ENCODE measurements around the gene EFS.

Gene EFS

DNA sequence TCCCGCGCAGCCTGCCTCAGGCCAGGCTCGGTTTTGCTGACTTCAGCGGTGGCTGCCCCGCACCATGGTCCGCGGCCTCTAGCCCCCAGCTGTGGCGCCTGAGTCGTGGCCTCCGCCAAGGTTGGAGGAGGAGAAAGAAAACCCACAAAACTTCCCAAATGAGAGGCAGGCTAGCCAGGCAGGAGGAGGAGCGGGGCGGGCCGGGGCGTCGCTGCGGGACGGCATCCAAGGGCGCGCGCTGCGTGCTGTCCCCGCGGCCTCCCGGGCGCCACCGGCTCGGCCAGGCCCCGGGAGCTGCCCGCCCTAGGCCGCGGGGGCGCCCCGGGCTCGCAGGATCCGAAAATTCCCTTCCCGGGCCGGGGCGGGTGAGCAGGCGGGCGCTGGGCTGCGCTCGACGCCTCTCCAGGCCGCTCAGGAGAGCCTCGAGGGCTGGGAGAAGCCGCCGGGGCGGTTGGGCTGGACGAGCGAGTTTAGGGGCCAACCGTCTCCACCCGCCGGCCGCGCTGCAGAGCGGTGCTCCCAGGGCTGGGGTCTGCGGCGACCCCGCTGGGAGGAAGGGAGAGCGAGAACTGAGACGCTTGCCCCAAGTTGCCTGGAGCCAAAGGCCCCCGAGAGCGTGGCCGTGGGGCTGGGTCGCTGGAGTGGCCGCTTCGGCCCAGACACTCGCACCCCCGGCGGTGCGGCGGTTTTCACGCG, at the start of gene EFS:
TSS of gene EFS (minus strand) at position 137 of the 696 bp plus-strand sequence. CDS start 147 bp downstream, outside the sequence.
- H3K4me3 ChIP-seq: no peak within 1 kb of the TSS

DNA sequence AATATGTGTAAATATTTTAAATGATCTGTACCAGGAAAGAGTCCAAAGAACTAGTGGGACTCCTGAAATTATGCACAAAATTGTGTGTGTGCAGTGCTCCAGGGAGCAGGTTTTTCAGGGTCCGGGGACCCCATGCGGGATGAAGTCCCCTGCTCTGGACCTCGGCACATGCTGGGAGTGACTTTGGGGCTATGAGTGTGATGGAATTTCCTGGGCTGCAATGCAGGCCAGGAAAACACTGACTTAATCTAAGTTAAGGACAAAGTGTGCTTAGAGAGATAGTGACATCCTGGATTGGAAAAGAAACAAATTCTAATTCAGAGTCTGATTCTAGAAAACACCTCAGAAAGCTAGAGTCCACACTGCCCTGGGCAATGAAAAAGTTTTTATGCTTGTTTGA, 49.3 kb upstream of the EFS start:
- Histone ChIP-seq H3K36me3 (replicated peaks) (no peaks in the 10 kb centered on the region), H3K27me3 (ENCODE audit: low read depth) (no peaks in the 10 kb centered on the region), H3K4me3 (no peak overlapping the region), H3K4me1 (no peaks in the 10 kb centered on the region), H3K9me3 (no peaks in the 10 kb centered on the region)
- in situ Hi-C loops (cut with MboI; ENCODE audit: low sequenced_read_pairs): no loop called here
- DNase-seq (ENCODE audit: low spot score in 2 of 2): no peak

More for the DNA sequence above, at the start of gene EFS:
- in situ Hi-C loops (cut with MboI; ENCODE audit: low sequenced_read_pairs): no loop called here
- Histone ChIP-seq H3K36me3 (replicated peaks) (no peaks in the 10 kb centered on the region), H3K27me3 (ENCODE audit: low read depth) (peaks cover 32% of the 10 kb centered on the region), H3K9me3 (no peaks in the 10 kb centered on the region), H3K4me1 (no peaks in the 10 kb centered on the region)
- DNase-seq (ENCODE audit: low spot score in 2 of 2): no peak

GRCh38 chr14:23413681-23414080, 48.7 kb upstream of the EFS start:
- in situ Hi-C loops (cut with MboI; ENCODE audit: low sequenced_read_pairs): no loop called here
- no peaks in the 10 kb centered on the region for H3K4me1 ChIP-seq
- no peak for DNase-seq (ENCODE audit: low spot score in 2 of 2)

GRCh38 chr14:23411563-23412525, 46.9 kb upstream of the EFS start:
- H3K9me3 ChIP-seq: no peaks in the 10 kb centered on the region
- H3K27me3 ChIP-seq (ENCODE audit: low read depth): peaks cover 5% of the 10 kb centered on the region; the same call in 1 of the 2 replicates
- no peaks in the 10 kb centered on the region for H3K4me1 ChIP-seq
- DNase-seq (ENCODE audit: low spot score in 2 of 2): no peak
- in situ Hi-C loops (cut with MboI; ENCODE audit: low sequenced_read_pairs): no loop called here
- no peak overlapping the region for H3K4me3 ChIP-seq
- H3K36me3 ChIP-seq (replicated peaks): no peaks in the 10 kb centered on the region

More at GRCh38 chr14:23413681-23414080, 48.7 kb upstream of the EFS start:
- H3K27me3 ChIP-seq (ENCODE audit: low read depth): no peaks in the 10 kb centered on the region
- no peak overlapping the region for H3K4me3 ChIP-seq
- no peaks in the 10 kb centered on the region for H3K9me3 ChIP-seq
- H3K36me3 ChIP-seq (replicated peaks): no peaks in the 10 kb centered on the region

- no peaks in the 10 kb centered on the region for H3K4me1 ChIP-seq
- no peaks in the 10 kb centered on the region for H3K36me3 ChIP-seq (replicated peaks)
- no peaks in the 10 kb centered on the region for H3K9me3 ChIP-seq
- H3K27me3 ChIP-seq (ENCODE audit: low read depth): peaks cover 5% of the 10 kb centered on the region; the same call in 1 of the 2 replicates
- DNase-seq (ENCODE audit: low spot score in 2 of 2): no peak
- no peak overlapping the region for H3K4me3 ChIP-seq
- in situ Hi-C loops (cut with MboI; ENCODE audit: low sequenced_read_pairs): no loop called here
Measured at GRCh38 chr14:23409966-23410635, 45.1 kb upstream of the EFS start.

DNA sequence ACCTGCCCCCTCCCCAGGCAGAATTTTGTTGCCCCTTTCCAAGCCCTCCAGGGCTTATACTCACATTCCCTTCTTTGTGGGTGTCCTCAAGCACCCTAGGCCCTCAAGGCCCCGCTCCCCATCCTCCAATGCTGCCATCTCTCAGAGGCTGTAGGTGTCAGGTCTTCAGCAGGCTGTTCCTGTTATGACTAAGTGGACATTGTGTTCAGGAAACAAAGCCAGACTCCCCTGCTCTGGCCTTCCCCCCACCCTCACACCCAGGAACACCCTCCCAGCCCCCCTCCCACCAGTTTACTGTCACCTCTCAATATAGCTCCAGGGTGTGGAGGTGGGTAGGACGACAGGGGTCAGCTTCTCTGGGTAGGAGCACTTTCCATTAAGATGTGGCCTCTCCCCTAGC, 44.5 kb upstream of the EFS start:
- Histone ChIP-seq H3K4me3 (no peak overlapping the region), H3K9me3 (no peaks in the 10 kb centered on the region), H3K4me1 (no peaks in the 10 kb centered on the region), H3K27me3 (ENCODE audit: low read depth) (peaks cover 8% of the 10 kb centered on the region; the same call in 1 of the 2 replicates), H3K36me3 (replicated peaks) (no peaks in the 10 kb centered on the region)
- in situ Hi-C loops (cut with MboI; ENCODE audit: low sequenced_read_pairs): no loop called here
- DNase-seq (ENCODE audit: low spot score in 2 of 2): no peak

DNA sequence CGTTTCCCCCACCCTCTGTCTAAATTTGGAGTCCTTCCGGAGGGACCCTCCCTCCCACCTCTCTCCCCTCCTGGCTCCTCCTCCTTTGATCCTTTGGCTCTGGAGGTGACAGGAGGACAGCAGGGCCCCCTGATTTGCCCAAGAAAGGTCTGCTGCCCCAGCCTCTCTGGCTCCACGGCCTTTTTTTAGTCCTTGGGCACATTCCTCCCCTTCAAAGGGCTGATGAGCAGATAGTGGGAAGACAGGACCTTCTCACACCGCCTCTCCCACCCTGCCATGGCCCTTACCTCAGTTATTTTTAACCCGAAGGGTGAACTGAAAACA, 43.3 kb upstream of the EFS start:
- in situ Hi-C loops (cut with MboI; ENCODE audit: low sequenced_read_pairs): no loop called here
- H3K4me3 ChIP-seq: no peak overlapping the region
- no peaks in the 10 kb centered on the region for H3K9me3 ChIP-seq
- no peaks in the 10 kb centered on the region for H3K4me1 ChIP-seq
- no peaks in the 10 kb centered on the region for H3K36me3 ChIP-seq (replicated peaks)
- H3K27me3 ChIP-seq (ENCODE audit: low read depth): peaks cover 9% of the 10 kb centered on the region; the same call in 1 of the 2 replicates
- no peak for DNase-seq (ENCODE audit: low spot score in 2 of 2)

- Histone ChIP-seq H3K27me3 (ENCODE audit: low read depth) (peaks cover 12% of the 10 kb centered on the region; the same call in 1 of the 2 replicates), H3K4me3 (no peak within 1 kb of the TSS), H3K4me1 (no peaks in the 10 kb centered on the region), H3K9me3 (no peaks in the 10 kb centered on the region), H3K36me3 (replicated peaks) (no peaks in the 10 kb centered on the region)
- no peak for DNase-seq (ENCODE audit: low spot score in 2 of 2)
- in situ Hi-C loops (cut with MboI; ENCODE audit: low sequenced_read_pairs): no loop called here
Measured at GRCh38 chr14:23407516-23408306, 42.7 kb upstream of the EFS start, which contains the start of gene MYH6. Gene MYH6, minus strand, starts transcription at chr14:23408273. Its CDS starts 1,050 bp downstream, at chr14:23407223.

DNA sequence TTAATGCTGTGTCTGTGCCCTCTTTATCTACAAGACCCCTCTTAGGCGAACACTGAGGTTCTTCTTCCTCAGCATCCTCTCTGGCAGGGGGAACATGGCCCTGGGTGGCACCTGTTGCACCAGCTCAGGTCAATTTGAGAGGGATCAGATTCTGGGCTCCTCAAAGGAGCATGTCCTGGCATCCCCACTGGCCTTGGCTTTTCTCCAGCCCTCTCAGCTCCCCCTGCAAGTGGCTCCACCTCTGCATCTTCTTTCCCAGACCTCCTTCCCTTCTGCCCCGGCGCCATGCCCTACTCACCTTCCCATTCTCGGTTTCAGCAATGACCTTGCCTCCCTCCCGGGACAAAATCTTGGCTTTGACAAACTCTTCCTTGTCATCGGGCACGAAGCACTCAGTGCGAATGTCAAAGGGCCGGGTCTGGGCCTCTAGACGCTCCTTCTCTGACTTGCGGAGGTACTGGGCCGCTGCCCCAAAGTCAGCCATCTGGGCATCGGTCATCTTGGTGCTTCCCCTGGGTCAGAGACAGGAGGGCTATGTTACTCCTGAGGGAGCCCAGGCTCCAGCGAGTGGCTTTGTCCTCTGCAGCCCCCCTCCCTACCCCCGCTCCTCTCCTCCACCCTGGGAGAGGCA, 41.9 kb upstream of the EFS start:
- Histone ChIP-seq H3K4me1 (no peaks in the 10 kb centered on the region), H3K36me3 (replicated peaks) (no peaks in the 10 kb centered on the region), H3K9me3 (no peaks in the 10 kb centered on the region), H3K4me3 (no peak overlapping the region), H3K27me3 (ENCODE audit: low read depth) (peaks cover 12% of the 10 kb centered on the region; the same call in 1 of the 2 replicates)
- DNase-seq (ENCODE audit: low spot score in 2 of 2): no peak
- in situ Hi-C loops (cut with MboI; ENCODE audit: low sequenced_read_pairs): no loop called here

DNA sequence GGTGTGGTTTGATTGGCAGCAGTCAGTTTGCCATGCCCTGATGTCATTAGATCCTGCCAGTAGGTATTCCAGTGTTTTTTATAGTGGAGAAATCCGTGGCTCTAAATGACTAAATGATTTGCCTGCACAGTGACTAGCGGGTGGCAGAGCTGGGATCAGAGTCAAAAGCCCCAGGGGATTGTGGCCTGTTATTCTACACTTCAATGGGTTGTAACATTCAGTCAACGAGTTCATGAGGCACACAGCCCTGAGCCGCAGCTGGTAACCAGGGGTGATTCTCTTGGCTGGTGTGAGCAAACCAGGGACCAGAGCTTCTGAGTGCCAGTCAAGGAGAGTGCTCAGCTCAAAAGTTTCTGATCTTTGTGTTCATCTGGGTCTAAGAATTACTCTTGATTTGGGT, 41.3 kb upstream of the EFS start:
- H3K36me3 ChIP-seq (replicated peaks): no peaks in the 10 kb centered on the region
- no peaks in the 10 kb centered on the region for H3K4me1 ChIP-seq
- no peaks in the 10 kb centered on the region for H3K9me3 ChIP-seq
- peaks cover 12% of the 10 kb centered on the region; the same call in 1 of the 2 replicates for H3K27me3 ChIP-seq (ENCODE audit: low read depth)
- in situ Hi-C loops (cut with MboI; ENCODE audit: low sequenced_read_pairs): no loop called here
- no peak for DNase-seq (ENCODE audit: low spot score in 2 of 2)
- no peak overlapping the region for H3K4me3 ChIP-seq

GRCh38 chr14:23405516-23406025, 40.6 kb upstream of the EFS start:
- in situ Hi-C loops (cut with MboI; ENCODE audit: low sequenced_read_pairs): no loop called here
- DNase-seq (ENCODE audit: low spot score in 2 of 2): no peak
- no peaks in the 10 kb centered on the region for H3K4me1 ChIP-seq
- no peaks in the 10 kb centered on the region for H3K36me3 ChIP-seq (replicated peaks)
- H3K27me3 ChIP-seq (ENCODE audit: low read depth): peaks cover 12% of the 10 kb centered on the region; the same call in 1 of the 2 replicates
- H3K9me3 ChIP-seq: no peaks in the 10 kb centered on the region
- H3K4me3 ChIP-seq: no peak overlapping the region

DNA sequence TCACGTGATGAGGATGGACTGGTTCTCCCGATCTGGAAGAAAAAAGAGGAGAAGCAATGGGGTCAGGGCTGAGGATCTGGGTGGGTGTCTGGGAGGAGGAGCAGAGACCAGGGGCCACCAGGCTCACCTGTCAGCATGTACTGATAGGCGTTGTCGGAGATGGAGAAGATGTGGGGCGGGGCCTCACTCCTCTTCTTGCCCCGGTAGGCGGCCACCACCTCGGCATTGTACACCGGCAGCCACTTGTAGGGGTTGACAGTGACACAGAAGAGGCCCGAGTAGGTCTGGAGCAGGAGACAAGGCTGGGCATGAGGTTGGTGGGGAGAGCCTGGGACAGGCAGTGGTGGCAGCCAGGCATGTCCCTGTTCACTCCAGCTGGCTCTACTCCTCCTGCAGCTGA, 40.1 kb upstream of the EFS start:
- H3K27me3 ChIP-seq (ENCODE audit: low read depth): peaks cover 12% of the 10 kb centered on the region; the same call in 1 of the 2 replicates
- H3K9me3 ChIP-seq: no peaks in the 10 kb centered on the region
- H3K4me3 ChIP-seq: no peak overlapping the region
- H3K4me1 ChIP-seq: no peaks in the 10 kb centered on the region
- in situ Hi-C loops (cut with MboI; ENCODE audit: low sequenced_read_pairs): no loop called here
- no peaks in the 10 kb centered on the region for H3K36me3 ChIP-seq (replicated peaks)
- DNase-seq (ENCODE audit: low spot score in 2 of 2): no peak

Data from HAP-1 (cell line).